Stimulated activated CD8-positive, alpha-beta memory T cell treated with anti-CD3 and anti-CD28 coated beads, Interleukin-4, amount 100 ng/mL, for 24 hours (primary cell): ENCODE measurements around the gene PSMB7.

Experiments
- DNase-seq: peaks from one replicate; pipeline ENCODE4 v3.0.0-alpha.2; 2020; ENCODE audit warnings: low read depth

Gene PSMB7

GRCh38 chr9:124410321-124410913 is 4.8 kb downstream of the PSMB7 start:
- no peak for DNase-seq

- no peak for DNase-seq
Observed at GRCh38 chr9:124409410-124409809, 5.8 kb downstream of the PSMB7 start.

- no peak for DNase-seq
Observed at GRCh38 chr9:124403246-124403645, 12.0 kb downstream of the PSMB7 start.

- DNase-seq: no peak
Observed at GRCh38 chr9:124399968-124400940, 15.0 kb downstream of the PSMB7 start.

DNA sequence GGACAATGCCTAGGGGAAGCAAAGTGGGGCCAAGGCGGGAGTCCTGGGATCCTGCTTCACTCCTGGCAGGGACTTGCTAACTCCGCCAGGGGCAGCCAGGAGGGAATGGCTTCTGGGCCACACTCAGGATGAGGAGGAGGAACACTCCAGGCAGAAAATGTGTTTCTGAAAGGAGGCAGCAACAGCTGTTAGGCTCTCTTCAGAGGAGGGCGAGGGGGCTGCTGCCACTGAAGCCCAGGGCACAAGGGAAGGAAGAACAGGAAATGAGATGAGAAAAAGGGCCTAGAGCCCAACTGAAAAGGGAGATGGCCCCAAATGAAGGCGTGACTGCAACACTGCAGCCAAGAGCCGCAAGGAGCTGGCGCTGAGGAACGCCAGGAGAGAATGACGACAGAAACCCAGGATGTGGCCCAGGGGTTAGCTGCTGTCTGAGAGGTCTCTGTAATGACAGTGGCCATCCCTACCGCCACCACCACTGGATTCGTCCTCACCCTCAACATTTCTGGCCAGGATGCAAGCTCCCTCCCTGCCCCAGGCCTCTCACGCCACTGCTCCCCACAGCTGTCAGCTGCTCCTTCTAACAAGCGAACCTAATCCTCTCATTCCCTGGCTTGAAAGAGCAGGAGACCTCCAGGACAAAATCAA is 15.8 kb downstream of the PSMB7 start:
- DNase-seq: no peak

DNA sequence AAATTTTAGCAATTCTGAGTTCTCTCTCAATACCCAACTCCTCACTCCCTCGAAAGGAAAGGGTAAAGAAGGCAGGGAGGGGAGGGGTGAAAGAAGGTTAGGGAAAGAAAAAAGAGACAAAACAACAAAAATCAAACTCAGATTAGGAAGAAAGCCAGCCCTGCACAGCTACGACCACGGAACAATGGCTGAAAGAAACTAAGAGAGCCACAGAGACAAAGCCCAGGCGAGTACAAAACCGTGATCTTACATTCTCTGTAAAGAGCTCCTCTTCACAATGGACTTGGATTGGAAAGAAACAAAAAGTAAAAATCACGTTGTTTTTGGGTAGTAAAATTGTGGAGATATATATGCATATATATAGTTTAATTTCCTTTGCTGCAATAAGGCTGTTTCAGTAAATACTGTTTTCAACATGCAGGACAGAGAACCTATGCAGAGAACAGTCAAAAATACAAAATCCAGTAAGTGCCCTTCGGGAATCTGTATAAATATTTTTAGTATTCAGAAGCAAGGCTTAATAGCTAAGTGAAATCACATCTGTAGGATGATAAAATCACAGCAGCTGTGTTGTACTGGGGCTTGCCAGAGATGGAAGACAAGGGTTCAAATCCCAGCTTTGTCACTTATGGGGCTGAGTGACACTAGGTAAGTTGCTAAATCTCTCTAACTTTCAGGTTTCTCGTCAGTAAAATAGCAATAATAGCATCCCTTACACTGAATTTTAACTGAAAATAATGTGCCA is 16.9 kb downstream of the PSMB7 start:
- no peak for DNase-seq

DNA sequence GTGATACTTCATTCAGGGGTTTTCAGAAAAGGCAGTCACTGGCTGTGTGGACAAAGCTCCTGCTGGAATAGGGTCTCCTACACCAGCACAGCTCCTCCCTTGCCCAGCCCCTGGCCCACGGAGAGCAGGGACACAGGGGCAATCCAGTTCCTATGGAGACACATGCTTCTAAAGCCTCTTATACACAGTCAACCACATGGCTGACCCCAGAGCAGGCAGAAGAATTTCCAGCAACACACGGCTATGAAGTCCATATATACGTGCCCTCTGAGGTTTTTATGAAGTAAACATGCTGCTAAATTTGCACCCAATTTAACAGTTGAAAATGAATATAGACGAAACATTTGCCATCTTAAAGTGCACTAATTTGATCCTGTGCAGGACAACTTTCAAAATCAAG is 19.4 kb downstream of the PSMB7 start:
- DNase-seq: no peak

DNA sequence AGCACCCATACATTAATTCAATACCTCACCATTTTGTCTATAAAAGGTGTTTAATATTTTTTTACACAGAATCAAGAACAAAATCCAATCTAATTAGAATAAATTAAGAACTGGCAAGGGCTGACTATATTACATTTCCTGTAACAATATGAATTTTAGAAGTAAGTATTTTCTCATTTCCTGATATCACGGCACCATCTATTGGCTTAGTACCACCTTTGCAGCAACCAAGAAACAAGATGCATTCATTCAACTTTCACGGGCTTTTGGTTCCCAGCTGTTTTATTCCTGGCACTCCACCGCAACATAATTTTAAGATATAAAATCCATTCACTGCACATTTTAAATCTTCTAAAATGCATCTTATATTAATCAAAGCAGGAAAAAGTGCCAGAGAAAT is 20.6 kb downstream of the PSMB7 start:
- no peak for DNase-seq

DNA sequence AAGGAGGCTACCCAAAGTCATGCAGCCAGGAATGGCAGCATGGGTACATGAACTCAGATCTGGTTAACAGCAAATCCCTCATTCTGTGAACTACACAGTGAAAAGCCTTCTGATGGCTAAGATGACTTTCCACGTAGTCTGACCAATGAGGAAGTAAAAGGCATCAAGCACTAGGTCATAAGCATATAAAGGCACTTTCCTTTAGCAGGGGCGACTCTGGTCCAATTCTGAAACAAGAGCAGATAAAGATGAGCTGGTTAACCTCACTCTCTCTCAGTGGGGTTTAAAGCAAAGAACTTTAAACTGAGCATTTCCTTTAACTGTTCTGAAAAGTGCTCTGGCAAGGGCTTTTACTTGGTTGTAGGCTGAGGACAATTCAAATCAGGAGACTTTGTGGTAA is 21.1 kb downstream of the PSMB7 start:
- no peak for DNase-seq

- no peak for DNase-seq
Observed at GRCh38 chr9:124392871-124393460, 22.3 kb downstream of the PSMB7 start.

DNA sequence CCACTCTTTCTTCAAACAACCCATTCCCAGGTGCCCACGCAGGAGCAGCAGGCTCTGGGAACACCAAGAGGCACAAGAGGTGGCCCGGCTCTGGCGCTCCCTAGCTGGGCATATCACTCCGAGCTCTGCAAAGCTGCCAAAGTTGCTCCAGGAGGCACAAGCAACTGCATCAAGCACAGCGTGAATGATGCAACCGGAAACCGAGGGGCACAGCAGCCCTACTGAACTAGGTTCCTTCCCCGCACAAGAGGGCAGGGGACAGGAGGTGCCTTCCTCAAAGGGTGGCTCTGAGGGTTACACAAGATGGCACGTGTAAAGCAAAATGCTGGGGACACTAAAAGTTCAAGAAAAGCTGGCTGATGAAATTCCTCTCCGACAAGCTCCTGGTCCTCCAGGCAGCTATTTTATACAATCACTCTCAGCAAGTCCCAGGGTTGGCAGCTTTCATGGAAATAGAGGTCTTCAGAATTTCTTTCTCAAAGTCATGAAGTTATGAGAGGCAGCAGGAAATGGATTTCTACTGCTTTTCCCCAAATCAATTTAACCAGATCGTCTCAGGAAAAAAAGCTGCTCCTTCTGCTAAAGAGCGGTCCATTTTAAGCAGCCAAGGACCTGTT is 22.9 kb downstream of the PSMB7 start:
- no peak for DNase-seq

DNA sequence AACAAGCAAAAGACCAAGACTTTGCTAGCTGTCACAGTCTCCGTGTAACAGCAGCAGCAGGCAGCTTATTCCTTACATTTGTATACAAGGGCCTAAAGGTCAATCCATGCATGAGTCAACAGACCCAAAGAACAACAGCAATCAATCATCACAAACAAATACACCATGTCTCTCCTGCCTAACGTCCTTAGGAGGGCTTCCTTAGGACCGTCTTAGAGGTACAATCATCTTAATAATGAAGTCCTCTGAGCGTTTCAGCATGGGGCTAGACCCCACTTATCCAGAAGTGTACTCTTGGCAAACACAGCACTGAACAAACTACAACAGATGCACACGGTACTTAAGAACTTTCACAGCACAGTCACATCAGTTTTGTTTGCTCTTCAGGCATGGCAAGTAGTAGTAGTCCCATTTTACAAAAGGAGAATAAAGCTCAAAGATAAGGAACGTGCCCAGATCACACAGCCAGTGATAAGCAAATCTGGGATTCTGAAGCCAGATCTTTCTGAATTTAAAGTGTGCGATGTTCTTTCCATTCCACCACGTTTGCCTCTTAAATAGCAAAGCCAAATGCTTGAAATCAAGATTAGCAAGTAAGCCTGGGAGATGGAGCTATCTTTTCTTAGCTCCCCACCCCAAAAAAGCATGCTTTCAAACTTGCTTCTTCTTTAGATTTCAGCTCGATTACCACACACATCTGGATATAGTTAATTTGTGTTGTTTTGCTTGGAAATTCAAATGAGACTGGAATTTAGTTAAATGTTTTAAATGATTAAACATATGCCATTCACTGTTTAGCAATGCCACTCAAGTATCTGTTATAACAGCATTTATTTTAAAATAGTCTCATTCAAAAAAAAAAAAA is 24.2 kb downstream of the PSMB7 start:
- no peak for DNase-seq

DNA sequence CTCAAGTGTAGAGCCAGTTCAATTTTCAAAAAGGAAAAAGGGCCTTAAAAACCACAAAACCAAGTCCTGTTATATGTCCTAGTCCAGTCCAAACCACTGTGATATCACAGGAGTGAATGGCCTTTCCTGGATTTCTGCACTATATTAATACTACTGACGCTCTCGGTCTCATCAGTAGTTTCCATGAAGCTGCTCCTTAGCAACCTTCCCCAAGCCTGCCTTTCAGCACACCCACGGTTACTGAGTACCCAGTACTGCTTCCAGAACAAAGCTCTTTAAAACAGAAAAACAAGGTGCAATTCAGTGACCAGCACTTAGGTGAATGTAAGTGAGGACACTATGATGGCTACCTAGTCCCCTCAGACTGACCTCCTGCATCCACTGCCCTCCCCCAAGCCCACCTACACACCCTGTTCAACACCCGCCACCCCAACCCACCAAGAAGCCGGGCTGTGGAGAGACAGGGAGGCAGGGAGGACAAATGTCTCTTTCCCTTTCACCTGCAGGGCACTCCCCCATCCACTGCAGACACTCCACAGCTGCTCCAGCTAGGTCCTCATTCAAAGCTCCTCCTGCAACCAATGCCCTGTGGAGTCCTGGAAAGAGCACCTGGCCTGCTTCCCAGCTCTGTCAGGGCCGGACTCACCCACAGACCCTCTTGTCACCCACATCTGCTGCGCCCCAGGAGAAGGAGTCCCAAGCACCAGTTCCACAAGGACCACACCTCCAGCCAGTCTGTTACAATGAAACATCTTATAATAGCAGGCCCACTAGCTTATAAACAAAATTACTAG is 25.9 kb downstream of the PSMB7 start:
- no peak for DNase-seq

- no peak for DNase-seq
Observed at GRCh38 chr9:124388275-124389048, 26.8 kb downstream of the PSMB7 start.

- no peak for DNase-seq
Observed at GRCh38 chr9:124386201-124386600, 29.0 kb downstream of the PSMB7 start.

GRCh38 chr9:124385623-124386022 is 29.6 kb downstream of the PSMB7 start:
- DNase-seq: no peak

- DNase-seq: no peak
Observed at GRCh38 chr9:124384846-124385245, 30.4 kb downstream of the PSMB7 start.

DNA sequence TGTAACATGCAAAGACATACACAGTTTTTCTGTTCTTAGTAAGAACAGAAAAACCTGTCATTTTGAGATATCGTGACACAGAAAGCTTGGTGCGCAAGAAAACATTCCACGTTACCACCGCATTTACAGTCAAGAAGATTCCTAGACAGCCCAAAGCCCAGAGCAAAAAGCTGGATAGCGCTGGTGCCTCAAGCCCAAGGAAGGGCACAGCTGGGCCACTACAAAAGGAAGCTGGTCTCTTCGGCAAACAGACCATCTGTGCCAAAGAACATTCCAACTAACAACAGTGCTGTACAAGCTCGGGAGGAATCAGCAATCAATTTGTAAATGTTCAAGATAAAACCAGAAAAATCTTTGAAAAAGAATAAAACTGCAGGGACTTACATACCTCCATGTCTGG is 31.0 kb downstream of the PSMB7 start:
- DNase-seq: no peak
